GM18870 (cell line): Measurements from ENCODE around the gene CLDN18.

Experiments
- ATAC-seq: cut with Tn5 transposase; IDR thresholded peaks from one replicate; pipeline ENCODE4 v1.9.1; 2021; ENCODE audit warnings: moderate library complexity; ENCODE audit not compliant: unreplicated experiment

The CLDN18 gene

DNA sequence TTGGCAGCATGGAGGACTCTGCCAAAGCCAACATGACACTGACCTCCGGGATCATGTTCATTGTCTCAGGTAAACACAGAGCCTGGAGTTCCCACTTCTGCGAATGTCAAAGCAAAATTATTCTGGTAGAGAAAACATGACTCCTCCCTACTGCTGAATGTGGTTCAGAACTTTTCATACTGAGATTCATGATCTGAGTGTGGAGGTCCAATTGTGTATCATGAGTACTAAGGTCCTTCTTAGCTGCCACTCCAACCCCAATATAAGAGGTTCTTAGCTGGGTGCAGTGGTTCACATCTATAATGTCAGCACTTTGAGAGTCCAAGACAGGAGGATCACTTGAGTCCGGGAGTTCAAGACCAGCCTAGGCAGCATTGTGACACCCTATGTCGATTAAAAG lies 13.8 kb downstream of the CLDN18 start:
- no peak for ATAC-seq

DNA sequence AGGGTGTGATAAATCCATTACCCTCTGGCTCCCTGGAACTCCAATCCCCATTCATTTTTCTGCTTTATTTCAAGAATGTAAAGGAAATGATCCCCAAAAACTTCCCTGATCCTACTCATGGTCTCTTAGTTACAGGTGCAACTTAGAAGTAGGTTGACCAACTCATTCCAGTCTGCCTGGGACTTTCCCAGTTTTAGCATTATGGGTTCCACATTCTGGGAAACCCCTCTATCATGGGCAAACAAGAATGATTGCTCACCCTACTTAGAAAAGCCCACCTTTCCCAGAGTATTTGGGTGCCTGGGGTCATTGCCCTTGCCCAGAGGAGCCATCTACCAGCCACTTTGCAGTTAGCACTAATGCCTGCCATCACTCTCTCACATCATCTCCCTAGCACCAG lies 15.6 kb downstream of the CLDN18 start:
- peak; percentile 42 for ATAC-seq

DNA sequence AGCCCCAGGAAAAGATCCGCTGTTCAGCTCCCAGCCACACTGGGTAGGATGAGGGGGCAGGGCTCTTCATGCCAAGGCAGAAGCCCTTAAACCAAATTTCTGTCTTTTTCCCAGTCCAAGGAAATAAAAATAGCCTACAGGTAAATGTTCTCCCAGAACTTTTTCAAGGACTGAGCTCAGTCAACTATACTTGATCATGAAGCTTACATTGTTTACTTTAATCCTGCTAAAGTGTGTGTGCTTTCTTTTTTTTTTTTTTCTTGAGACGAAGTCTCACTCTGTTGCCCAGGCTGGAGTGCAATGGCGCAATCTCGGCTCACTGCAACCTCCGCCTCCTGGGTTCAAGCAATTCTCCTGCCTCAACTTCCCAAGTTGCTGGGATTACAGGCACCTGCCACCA lies 17.9 kb downstream of the CLDN18 start:
- ATAC-seq: no peak

DNA sequence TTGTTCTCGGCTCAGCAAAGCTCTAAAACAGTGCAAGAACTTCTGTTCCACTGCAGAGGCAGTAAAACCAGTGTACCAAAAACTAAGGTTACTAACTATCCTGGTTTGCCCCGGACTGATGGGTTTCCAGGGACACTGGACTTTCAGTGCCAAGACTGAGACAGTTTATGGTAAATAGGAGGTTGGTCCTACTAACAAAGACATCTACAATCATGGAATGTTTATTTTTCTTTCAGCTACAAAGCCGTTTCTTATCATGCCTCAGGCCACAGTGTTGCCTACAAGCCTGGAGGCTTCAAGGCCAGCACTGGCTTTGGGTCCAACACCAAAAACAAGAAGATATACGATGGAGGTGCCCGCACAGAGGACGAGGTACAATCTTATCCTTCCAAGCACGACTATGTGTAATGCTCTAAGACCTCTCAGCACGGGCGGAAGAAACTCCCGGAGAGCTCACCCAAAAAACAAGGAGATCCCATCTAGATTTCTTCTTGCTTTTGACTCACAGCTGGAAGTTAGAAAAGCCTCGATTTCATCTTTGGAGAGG lies 20.8 kb downstream of the CLDN18 start:
- ATAC-seq: no peak

DNA sequence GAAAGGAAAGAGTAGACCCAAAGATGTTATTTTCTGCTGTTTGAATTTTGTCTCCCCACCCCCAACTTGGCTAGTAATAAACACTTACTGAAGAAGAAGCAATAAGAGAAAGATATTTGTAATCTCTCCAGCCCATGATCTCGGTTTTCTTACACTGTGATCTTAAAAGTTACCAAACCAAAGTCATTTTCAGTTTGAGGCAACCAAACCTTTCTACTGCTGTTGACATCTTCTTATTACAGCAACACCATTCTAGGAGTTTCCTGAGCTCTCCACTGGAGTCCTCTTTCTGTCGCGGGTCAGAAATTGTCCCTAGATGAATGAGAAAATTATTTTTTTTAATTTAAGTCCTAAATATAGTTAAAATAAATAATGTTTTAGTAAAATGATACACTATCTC lies 21.6 kb downstream of the CLDN18 start:
- no peak for ATAC-seq

DNA sequence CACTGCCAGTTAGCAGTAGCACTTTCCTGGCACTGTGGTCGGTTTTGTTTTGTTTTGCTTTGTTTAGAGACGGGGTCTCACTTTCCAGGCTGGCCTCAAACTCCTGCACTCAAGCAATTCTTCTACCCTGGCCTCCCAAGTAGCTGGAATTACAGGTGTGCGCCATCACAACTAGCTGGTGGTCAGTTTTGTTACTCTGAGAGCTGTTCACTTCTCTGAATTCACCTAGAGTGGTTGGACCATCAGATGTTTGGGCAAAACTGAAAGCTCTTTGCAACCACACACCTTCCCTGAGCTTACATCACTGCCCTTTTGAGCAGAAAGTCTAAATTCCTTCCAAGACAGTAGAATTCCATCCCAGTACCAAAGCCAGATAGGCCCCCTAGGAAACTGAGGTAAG lies 22.6 kb downstream of the CLDN18 start:
- ATAC-seq: peak; percentile 58

DNA sequence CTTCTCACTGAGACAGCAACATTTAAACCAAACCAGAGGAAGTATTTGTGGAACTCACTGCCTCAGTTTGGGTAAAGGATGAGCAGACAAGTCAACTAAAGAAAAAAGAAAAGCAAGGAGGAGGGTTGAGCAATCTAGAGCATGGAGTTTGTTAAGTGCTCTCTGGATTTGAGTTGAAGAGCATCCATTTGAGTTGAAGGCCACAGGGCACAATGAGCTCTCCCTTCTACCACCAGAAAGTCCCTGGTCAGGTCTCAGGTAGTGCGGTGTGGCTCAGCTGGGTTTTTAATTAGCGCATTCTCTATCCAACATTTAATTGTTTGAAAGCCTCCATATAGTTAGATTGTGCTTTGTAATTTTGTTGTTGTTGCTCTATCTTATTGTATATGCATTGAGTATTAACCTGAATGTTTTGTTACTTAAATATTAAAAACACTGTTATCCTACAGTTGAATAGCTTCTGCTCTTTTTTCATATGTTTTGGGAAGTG lies 23.3 kb downstream of the CLDN18 start:
- ATAC-seq: no peak

DNA sequence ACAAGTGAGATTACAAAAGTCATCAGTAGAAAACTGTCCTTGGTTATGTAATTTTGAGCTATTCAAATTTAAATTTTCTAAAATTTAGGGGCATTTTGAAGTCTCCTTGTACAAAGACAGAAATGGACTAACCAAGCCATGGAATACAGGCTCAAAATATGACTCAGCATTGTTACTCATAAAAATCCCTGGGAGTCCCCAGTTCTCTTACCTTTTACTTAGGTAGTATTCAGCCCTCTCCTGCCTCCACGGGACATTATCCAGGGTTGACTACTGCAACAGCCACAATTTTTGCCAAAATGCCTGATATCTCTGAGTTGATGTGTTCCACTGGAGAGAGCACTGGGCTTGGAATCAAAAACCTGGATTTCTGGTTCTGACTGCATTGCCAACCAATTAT lies 25.0 kb downstream of the CLDN18 start:
- no peak for ATAC-seq

DNA sequence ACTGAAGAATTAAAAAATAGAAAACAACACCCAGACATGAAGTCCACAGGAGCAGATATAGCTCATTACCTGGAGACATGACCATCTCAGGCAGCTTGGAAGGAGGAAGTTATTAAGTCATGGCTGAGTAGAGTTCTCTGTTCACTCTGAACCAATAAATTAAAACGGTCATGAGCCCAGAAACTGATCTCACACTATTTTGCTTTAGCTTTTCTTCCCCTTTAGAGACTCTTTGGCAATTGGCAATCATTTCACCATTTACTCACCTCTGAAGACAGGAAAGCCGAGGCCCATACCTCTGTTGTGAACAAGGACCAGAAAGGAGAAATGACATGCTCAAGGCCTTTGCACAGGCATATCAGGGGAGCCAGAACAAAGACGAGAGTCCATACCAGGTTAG lies 26.6 kb downstream of the CLDN18 start:
- no peak for ATAC-seq

DNA sequence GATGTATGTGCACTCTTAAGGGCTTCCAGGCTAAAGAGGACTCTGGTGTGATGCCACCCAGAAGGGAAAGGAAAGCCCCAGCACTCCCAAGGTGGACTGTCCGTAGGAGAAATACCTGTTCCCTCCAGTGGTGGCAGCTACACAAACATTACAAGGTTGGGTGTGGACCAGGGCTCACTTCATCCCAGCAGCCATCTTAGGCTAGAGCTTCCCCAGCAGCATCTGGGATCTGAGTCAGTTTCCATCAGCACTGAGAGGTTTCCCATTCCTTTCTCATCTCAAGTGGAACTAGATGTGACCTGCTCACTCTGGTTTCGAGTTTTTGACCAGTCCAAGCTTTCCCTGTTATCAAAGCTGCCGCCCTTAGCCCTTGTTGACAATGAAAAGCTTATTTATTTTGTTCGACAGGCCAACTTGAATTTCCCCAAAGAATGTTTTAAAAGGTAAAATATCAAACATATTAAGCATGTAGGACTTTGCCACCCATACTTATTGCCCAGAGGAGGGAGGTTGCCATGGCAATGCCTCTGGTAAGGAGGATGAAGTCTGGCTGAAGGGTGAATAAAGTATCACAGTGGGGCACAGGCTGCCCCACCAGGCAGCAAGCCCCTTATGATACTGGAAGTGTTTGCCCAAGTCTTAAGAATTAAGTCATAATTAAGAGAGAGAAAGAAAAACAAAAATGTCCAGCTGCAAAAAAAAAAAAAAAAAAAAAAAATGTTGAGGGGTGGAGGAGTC lies 28.9 kb downstream of the CLDN18 start:
- ATAC-seq: no peak

DNA sequence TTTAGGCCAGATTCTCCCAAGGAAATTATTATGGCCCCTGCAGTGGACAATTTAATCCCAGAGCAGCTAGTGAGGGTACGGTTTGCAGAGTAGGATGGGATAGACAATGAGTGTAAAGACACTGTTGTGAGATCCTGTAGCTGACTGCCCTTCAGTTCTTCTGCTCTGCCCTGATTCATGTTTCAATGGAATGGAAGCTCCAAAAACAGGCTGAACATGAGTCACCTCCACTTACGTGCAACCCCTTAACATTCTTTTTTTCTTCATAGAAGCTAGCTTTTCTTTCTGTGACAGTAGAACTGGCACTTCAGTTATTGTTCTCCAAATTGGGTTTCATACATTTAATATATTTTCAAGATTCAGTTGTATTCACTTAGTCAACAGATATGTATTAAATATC lies 32.1 kb downstream of the CLDN18 start:
- no peak for ATAC-seq

DNA sequence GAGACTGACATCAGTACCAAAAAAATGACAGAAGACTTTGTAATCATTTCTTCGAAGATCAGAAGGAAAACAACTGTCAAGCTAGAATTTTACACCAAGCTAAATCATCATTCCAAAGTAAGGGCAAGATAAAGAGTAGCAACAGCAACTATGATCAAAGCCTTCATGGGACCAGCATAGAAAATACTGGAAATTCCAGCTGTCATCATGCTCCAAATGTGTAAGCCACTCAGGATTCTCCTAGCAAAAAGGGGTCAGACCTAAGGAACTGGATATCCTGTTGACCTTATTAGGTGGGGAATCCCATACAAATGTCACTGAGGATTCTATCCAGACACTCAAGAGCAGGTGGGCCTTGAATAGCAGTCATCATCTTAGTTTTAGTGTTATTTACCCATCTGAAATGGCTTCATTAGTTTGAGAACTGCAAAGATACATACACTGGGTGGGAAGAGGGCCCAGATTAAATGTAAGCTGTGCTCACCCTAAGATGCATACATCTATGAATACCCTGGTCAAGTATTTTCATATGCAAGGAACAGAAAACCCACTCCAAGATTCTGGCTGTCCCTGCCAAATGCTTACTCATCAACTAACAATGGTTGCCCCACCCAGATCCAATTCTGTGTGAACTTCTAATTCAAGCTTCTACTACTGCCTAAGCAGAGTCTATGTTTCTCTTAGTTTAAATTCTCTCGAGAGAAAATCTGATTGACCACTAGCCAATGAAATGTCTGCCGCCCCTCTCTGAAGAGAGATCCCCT lies 33.5 kb downstream of the CLDN18 start:
- no peak for ATAC-seq

DNA sequence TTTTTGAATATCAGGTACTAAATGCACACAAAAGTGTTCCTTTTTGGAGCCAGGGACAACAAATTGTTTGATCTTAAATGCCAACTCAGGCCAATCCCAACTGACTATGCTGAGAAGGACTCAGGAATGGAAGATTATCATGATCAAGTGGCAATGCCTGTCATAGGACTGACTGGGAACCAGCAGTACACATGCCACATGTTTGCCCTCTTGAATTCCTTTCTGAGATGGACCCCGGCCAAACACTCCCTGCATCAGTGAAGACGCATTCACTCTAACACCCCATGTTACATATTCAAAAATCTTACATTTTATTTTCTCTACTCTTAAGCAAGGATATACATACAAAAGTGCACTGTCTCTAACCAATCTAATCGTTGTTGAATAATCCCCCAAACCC lies 36.1 kb downstream of the CLDN18 start:
- ATAC-seq: no peak

DNA sequence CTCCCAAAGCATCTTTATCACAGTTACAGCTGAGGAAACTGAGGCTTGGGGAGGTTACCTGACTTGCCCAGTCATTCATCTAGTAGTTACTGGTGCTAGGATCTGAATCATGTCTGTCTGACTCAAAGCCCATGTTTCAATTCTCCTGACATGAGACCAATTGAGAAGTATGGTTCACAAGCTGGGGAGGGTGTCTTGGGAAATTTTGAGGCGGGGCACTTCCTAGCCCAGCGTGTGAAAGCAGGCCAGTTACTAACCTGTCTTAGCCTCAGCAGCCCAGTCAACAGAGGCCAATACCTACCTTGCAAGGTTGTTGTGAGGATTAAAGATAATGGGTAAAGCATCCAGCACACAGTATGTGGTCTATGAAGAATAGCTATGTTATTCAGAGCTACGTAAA lies 37.0 kb downstream of the CLDN18 start:
- ATAC-seq: peak; percentile 68

DNA sequence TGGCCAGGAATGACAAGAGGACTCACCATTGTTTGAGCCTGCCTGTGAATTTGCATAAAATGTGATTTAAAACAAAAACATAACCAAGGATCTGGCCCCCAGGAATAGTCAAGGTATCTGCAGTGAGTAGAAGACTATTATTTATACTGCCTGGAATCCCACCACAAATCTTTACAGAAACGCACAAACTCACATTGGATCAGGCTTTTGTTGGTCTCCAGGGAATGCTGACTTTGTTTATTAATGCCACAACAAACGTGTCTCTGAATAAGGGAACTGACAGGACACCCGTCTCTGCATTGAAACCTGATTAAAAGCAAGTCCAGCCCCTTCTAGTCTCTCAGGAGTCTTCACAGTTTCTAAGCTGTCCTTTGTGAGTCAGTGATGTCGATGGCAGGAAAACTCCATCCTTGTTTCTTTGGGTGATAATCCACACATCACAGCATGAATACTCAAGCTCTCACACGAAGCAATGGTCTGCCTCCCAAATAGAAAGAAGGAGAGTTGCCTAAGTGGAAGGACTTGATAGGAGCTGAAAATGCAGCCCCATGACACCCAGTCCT lies 37.7 kb downstream of the CLDN18 start:
- ATAC-seq: no peak

DNA sequence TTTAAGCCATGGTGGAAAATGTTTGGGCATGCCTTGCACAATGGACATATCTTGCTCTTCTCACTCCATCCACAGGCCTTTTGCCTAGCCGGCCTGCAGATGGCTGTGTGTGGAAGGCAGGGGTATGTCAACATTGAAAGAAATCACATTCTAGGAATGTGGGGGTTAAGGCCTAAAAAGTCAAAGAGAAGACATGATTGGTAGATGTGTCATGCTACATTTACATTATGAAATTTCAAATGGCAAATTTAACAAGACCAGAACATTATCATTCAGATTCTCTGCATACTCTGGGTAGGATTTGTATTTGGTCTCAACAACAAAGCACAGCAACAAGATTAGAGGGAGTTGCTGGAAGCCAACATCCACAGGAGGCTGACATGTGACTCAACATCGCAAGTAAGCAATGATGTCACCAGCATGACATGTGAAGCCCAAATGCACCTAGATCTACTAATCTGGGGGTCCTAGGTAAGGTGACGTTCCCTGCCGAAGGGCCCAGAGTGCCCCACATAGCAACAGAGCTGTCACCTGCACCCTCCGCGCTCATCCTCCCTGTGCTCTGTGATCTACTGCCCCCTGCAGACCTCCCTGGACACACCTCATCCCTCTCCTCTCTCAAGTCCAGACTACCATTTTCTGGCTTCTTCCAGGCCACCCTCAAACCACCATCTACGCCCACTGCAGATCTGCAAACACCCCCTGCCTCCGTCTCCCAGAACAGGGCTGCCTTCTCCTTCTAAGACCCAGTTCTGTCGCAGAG lies 39.4 kb downstream of the CLDN18 start:
- no peak for ATAC-seq

DNA sequence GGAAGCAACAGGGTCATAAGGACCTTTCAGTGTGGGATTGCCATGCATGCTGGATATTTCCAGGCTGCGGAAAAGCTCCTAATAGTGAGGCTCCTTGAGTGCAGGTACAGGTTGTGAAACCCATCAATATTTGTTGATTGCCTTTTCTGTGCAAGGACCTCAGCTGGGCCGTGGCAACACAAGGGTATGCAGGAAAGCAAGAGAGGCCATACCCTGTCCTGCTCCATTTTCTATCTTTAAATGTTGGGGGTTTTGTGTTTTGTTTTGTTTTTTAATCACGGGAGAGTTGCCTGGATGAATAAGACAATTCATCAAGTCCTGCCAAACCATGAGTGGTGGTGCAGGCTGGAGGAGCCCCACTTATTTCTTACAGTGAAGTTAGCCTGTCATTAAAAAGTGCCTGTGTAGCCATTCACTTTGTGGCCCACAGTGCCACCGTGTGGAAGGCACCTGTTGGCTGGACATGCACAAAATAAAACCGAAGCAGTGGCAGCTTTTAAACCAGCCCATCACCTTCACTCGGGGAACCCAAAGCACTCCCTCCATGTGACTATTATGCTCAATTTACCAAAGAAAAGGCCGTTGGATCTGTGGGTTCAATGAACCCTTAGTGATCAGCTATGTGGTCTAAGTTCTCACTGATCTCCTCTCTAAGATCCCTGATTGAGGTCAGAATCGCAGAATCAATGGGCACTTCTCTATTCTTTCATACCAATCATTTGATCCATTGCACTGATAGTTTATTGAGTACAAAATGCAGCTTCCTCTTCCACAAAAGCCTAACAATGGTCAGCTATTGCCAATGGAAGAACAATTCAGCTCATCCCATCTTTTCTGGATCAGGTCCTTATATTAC lies 42.2 kb downstream of the CLDN18 start:
- peak; percentile 64 for ATAC-seq

DNA sequence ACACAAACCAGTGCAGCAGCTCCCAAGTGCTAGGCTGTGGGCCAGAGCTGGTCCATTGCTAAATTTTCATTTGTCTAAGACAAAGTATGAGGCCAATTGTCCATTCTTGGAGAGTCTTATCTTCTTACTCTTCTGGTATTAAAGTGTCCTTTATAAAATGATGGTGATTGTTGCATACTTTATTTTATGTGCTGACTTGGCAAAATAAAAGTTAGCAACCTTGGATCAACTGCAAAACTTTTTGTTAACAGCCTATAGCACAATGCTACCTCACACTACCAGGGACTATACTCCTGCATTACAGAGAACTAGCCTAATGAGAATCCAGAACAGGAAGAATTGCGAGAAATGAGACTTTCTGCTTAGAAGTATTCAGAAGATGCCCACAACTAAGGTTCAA lies 44.1 kb downstream of the CLDN18 start:
- no peak for ATAC-seq

DNA sequence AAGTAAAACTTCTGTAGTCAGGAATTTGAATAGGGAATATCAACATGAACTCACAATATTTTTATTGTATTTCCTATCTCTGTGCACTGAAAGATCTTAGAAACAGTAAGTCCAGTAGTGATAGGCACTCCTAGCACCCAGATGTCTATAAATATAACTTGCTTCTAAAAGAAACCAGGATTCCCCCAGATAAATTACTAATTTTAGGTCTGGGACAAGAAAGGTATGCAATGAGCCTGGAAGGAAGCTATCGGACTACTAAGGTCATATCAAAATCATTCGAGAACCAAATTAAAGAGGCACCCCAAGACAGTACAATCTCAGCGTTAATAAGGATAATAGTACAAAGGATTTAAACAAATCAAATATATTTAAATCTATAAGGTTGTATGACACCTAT lies 47.4 kb downstream of the CLDN18 start:
- ATAC-seq: no peak

DNA sequence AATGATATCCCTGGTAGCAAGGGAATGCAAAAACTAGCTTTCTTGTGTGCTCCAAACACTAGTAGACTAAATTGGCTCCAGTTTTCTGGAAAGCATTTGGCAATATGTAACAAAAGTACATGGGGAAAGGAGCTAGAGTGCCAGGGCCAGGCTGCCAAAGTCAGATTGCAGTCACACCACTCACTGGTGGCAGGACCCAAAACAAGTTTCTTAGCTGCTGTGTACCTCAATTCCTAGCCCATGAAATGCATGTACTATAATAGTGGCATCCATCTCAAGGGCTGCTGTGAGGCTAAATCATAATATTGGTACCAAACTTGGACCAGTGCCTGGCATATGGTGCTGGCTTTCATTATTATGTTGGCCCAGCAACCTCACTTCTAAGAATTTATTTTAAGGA lies 49.3 kb downstream of the CLDN18 start:
- no peak for ATAC-seq
